GM19455 (cell line): Measurements from ENCODE around the gene CLEC4F.

Source experiments
- ATAC-seq: cut with Tn5 transposase; IDR thresholded peaks from one replicate; pipeline ENCODE4 v1.9.1; 2021; ENCODE audit not compliant: unreplicated experiment

The CLEC4F gene

GRCh38 chr2:70789304-70790135, 30.9 kb downstream of the CLEC4F start:
- no peak for ATAC-seq

GRCh38 chr2:70785137-70785911, 35.1 kb downstream of the CLEC4F start:
- no peak for ATAC-seq

DNA sequence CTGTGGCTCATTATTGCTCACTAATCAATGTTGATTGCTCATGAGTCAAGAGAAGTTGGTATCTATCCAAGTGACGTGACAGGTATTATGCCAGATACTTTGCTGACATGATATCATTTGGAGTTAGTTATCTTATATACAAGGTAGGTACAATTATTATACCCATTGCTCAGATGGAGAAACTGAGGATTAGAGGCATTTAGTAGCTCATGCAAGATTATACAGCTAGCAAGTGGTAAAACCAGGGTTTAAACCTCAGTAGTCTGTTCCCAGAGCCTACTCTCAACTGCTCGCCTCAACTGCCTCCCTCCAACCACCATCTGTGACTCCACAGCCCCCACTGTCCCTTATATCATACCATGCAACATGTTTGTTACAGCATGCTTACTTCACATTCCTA, 36.1 kb downstream of the CLEC4F start:
- ATAC-seq, result no peak

GRCh38 chr2:70779911-70780545, 40.4 kb downstream of the CLEC4F start:
- no peak for ATAC-seq

DNA sequence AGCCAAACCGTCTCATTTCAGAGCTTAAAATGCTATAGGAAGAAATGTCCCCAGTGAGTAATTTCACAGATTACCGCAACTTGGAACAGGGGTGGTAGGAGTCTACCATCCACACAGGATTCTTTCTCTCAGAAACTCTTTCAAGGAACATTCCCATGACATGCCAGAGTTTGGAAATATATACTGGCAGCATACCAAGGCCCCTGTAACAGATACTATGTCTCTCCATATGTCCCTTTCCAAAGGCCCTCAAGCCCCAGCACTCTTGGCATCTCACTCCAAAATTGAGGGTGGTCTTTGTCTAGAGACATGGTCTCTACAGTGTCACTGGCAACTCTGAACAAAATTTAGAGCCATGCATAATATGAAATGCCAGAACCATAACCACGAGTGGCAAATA, 40.9 kb downstream of the CLEC4F start:
- no peak for ATAC-seq

GRCh38 chr2:70778676-70779075, 41.7 kb downstream of the CLEC4F start:
- ATAC-seq, result no peak

GRCh38 chr2:70777450-70777849, 42.9 kb downstream of the CLEC4F start:
- ATAC-seq, result no peak

- ATAC-seq, result no peak
Measured at GRCh38 chr2:70776266-70776665, 44.1 kb downstream of the CLEC4F start.

DNA sequence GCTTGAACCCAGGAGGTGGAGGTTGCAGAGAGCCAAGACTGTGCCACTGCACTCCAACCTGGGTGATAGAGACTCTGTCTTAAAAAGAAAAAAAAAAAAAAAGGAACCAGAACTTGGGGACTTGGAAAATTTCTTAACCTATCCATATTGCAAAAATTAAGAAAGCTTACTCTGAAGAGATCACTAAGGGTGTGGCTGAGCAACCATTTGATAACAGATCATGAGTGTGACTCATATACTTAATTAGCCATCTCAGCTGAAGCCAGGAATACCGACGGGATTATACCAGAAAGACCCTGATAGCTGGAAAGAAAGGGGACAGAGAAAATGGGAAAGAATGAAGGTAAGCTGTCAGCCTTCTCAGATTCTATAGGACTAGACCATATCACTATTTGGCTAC, 45.3 kb downstream of the CLEC4F start:
- no peak for ATAC-seq

DNA sequence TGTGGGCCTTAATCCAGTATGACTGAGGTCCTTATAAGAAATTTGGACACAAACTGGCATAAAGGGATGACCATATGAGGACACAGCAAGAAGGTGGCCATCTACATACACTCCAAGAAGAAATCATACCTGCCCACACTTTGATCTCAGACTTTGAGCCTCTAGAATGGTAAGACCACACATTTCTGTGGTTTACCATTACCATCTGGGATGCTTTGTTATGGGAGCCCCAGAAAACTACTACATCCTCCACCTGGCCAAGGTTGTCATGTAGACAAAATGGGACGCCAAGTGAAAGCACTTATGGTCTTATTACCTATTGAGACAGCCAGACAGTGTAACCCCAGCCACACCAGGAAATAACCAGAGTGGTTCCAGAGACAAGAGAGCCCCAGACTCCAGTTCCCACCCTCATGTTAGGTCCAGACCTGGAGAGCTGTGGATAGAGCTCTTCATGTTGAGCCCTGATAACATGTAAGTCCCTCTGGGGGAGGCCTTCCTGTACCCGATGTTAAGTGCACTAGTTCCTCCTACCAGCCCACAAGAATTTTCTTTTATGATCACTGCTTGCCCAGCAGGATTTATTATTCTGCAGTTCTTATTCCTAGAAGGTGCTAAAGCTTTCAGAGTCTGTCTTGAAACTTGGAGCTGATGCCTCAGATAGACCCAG, 47.8 kb downstream of the CLEC4F start:
- no peak for ATAC-seq

DNA sequence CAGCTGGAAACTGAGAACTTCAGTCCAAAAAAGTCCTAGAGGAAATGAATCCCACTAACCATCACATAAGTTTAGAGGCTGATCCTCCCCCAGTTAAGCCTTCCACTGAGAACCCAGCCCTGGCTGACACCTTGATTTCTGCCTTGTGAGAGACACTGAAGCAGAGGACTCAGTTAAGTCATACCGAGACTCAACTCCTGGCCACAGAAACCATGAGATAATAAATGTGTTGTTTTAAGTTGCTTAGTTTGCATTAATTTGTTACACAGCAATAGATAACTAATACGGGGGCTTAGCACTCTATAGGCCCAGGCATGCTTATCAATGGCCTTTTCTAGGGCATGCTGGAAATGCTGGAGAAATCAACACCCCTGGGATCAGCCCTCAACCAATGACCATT, 49.0 kb downstream of the CLEC4F start:
- no peak for ATAC-seq

DNA sequence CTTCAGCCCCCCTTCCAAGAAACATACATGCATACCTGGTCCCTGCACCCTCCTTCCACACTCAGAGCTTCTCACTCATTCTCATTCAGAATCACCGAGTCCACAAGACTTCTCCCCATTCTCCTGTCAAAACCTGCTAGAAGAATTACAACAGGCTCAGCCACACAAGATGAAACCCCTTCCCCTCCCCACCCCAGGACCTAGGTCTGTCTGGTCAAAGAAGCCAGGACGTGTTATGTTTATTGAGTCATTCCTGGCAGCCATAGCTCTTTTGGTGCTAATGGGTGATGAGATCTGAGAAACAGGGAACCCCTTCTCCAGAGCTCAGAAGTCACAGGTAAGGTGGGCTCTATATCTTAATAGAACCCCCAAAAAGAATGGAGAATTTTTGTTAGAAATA, 50.9 kb downstream of the CLEC4F start:
- no peak for ATAC-seq

- ATAC-seq, result no peak
Measured at GRCh38 chr2:70768590-70769085, 51.8 kb downstream of the CLEC4F start.

DNA sequence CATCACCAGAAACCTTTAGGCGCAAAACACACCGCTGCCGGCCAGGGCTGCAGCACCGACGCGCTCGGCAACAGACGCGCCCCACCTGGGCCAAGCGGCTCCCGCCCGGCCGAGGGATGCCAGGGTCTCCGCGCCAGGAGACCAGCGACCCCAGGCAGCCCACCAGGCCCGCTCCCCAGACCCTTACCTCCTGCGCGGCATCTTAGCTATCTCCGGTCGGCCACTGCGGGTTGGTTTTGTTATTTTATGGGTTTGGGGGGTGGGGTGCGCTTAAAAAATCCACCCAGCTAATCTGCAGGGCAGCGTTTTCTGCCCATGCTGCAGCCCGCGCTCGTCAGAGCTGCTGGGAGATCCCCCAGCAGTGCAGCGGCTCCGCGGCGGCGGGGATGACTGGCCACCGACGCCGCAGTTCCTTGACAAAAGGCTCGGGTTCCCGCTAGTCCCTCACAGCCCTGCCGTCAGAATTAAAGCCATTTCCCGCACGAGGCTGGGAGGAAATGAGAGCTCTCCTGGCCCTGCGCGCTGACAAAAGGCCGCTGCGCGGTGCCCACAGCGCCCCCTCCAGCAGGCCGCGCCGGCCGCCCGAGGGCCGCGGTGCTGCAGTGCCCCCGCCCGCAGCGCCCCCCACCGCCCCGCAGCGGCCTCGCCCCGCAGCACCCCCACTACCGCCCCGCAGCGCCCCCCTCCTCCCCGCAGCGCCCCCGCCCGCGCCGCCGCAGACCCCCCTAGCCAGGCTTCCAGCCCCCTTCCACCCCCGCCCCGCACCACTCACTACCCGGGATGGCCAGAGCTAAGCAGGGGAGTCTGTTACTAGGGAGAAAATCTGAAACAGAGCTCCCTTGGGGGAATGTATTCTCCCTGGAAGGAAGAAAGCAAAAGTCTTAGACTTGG, 52.5 kb downstream of the CLEC4F start, which contains the start of gene ADD2:
ADD2 (minus strand) TSS at position 502 of the 891 bp plus-strand sequence. CDS start 61,792 bp downstream, outside the sequence.
- ATAC-seq, result no peak

DNA sequence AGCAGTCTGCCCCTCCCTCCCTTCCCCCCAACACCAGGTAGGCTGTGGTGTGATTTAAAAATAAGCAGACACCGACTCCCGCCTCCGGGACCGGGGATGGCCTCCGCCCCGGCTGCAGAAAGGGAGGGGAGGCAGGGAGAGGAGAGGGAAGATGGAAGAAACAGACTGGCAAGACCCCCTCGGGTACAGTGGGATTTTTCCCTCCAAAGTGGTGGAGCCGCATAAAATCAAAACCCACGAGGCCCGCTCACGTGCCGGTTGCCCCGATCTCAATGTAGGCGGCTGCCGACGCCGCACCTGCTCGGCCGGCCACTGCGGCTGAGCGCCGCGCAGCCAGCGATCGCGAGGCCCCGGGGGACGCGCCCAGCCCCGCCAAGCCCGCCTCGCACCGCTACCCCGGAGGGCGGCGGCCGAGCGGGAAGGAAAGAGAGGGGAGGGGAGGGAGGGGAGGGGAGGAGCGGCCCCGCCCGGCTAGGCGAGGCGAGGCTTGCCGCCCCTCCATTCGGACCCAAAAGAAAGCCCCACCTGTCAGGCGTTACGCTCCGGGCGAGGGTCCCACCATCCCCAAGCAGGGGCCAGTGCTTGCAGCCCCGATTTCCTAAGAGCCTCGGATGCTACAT, 53.2 kb downstream of the CLEC4F start:
- no peak for ATAC-seq

- no peak for ATAC-seq
Measured at GRCh38 chr2:70766357-70767078, 53.9 kb downstream of the CLEC4F start.

GRCh38 chr2:70765507-70765906, 54.9 kb downstream of the CLEC4F start:
- no peak for ATAC-seq

- ATAC-seq, result no peak
Measured at GRCh38 chr2:70759446-70759845, 61.0 kb downstream of the CLEC4F start.
